ENCODE measurements around the gene PPIL6. TPM values are rescaled to one million over a fixed set of nuclear protein-coding genes. Genes with fewer than 3 reads are reported as not detected.

PPIL6 gene
- total and polyA plus RNA-seq, 4 donors, result 0.17 to 0.51 (median 0.30) TPM

DNA sequence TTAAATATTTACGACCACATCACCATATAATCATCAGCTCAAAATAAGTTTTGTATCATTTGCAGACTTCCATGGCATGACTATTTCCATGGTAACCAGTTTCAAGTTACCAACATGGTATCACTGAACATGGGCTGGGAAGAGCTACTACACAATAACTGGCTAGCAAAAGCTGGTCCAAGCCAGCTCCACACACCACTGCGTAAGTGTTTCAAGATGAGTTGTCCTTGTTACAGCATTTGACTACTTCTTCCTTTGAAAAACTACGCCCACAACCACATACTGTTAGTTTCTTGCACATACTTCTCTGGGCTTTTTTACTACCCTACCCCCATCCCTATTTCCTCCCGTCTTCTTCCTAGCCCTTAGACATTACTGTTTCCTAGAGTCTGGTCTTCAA lies 66.7 kb downstream of the PPIL6 start:
- H3K9ac ChIP-seq (ENCODE audit: low read depth in 1 of 2, low read length in 2 of 2), result no peak overlapping the region
- no peaks in the 10 kb centered on the region for H3K9me3 ChIP-seq (ENCODE audit: control insufficient read depth in 4 of 4, low read length in 3 of 4)
- H3K4me3 ChIP-seq (ENCODE audit: low read depth in 1 of 3, low read length in 3 of 3), result no peak overlapping the region
- peaks cover 9 to 57% (median 37%) of the 10 kb centered on the region in 4 donors for H3K36me3 ChIP-seq (ENCODE audit: control insufficient read depth in 4 of 4, insufficient read depth in 3 of 4, low read depth in 1 of 4, low read length in 3 of 4)
- H3K27ac ChIP-seq (ENCODE audit: low read depth in 1 of 2, low read length in 2 of 2), result no peak overlapping the region
- H3K27me3 ChIP-seq (ENCODE audit: control insufficient read depth in 4 of 4, insufficient read depth in 4 of 4, low read length in 3 of 4), result no peaks in the 10 kb centered on the region
- peaks cover 0 to 20% (median 9%) of the 10 kb centered on the region in 4 donors for H3K4me1 ChIP-seq (ENCODE audit: control insufficient read depth in 4 of 4, insufficient read depth in 4 of 4, low read length in 3 of 4)
- WGBS, result 87% methylated on average over 4 of the region's 4 CpGs
- no peak for DNase-seq (ENCODE audit: low spot score)
- TF ChIP-seq GABPA (IDR thresholded peaks at IDR 0.05 in 1 of 2, conservative IDR thresholded peaks at IDR 0.05 in 1 of 2) (no peak), FOXA1 (IDR thresholded peaks at IDR 0.05) (no peak), ATF3 (IDR thresholded peaks at IDR 0.05) (no peak), HNF4G (IDR thresholded peaks at IDR 0.05) (no peak), RAD21 (IDR thresholded peaks at IDR 0.05) (no peak), REST (IDR thresholded peaks at IDR 0.05) (no peak), YY1 (IDR thresholded peaks at IDR 0.05) (no peak)

DNA sequence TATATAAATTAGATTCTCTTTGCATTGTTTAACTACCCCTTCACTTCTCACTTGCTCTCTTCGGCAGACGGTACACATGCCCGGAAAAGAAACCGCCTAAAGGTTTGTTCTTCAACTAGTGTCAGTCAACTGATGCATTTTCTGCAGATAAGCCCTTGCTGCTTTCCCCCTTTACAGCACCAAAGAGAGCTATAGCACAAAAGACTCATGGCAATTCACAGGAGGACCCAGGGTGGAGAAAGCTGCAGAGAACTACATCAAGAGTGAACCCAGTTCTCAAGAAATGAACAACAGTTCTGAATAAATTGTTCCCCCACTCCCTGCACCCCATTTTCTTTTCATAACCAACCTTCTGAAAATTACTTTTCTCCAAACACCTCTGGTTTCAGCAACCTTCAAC lies 67.1 kb downstream of the PPIL6 start:
- Histone ChIP-seq H3K9me3 (ENCODE audit: control insufficient read depth in 4 of 4, low read length in 3 of 4) (no peaks in the 10 kb centered on the region), H3K27me3 (ENCODE audit: control insufficient read depth in 4 of 4, insufficient read depth in 4 of 4, low read length in 3 of 4) (no peaks in the 10 kb centered on the region), H3K36me3 (ENCODE audit: control insufficient read depth in 4 of 4, insufficient read depth in 3 of 4, low read depth in 1 of 4, low read length in 3 of 4) (peaks cover 9 to 61% (median 42%) of the 10 kb centered on the region in 4 donors), H3K27ac (ENCODE audit: low read depth in 1 of 2, low read length in 2 of 2) (no peak overlapping the region), H3K4me3 (ENCODE audit: low read depth in 1 of 3, low read length in 3 of 3) (no peak overlapping the region), H3K9ac (ENCODE audit: low read depth in 1 of 2, low read length in 2 of 2) (no peak overlapping the region), H3K4me1 (ENCODE audit: control insufficient read depth in 4 of 4, insufficient read depth in 4 of 4, low read length in 3 of 4) (peaks cover 0 to 20% (median 9%) of the 10 kb centered on the region in 4 donors)
- WGBS, result 83% methylated on average over 4 of the region's 4 CpGs
- DNase-seq (ENCODE audit: low spot score), result no peak
- TF ChIP-seq SP1 (IDR thresholded peaks at IDR 0.05), result no peak
- TF ChIP-seq RXRA (IDR thresholded peaks at IDR 0.05), result no peak
- TF ChIP-seq ATF3 (IDR thresholded peaks at IDR 0.05), result no peak
- no peak for TF ChIP-seq TAF1 (conservative IDR thresholded peaks at IDR 0.05)
- no peak for TF ChIP-seq GABPA (IDR thresholded peaks at IDR 0.05 in 1 of 2, conservative IDR thresholded peaks at IDR 0.05 in 1 of 2)
- TF ChIP-seq YY1 (IDR thresholded peaks at IDR 0.05), result no peak
- TF ChIP-seq, protein P1, sequence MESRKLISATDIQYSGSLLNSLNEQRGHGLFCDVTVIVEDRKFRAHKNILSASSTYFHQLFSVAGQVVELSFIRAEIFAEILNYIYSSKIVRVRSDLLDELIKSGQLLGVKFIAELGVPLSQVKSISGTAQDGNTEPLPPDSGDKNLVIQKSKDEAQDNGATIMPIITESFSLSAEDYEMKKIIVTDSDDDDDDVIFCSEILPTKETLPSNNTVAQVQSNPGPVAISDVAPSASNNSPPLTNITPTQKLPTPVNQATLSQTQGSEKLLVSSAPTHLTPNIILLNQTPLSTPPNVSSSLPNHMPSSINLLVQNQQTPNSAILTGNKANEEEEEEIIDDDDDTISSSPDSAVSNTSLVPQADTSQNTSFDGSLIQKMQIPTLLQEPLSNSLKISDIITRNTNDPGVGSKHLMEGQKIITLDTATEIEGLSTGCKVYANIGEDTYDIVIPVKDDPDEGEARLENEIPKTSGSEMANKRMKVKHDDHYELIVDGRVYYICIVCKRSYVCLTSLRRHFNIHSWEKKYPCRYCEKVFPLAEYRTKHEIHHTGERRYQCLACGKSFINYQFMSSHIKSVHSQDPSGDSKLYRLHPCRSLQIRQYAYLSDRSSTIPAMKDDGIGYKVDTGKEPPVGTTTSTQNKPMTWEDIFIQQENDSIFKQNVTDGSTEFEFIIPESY (IDR thresholded peaks at IDR 0.05), result no peak
- no peak for TF ChIP-seq FOXA2 (IDR thresholded peaks at IDR 0.05)
- TF ChIP-seq HNF4G (IDR thresholded peaks at IDR 0.05), result no peak
- TF ChIP-seq HNF4A (conservative IDR thresholded peaks at IDR 0.05), result no peak
